Erythroblast (primary cell): Measurements from ENCODE around the gene PEX10.

Source experiments
- GATA1 ChIP-seq: IDR thresholded peaks from 2 replicates; pipeline ENCODE4 v1.6.1; 2011; ENCODE audit warnings: low read depth, mild to moderate bottlenecking, control low read depth, low read length, moderate library complexity
- POLR2A ChIP-seq: IDR thresholded peaks from 2 replicates; pipeline ENCODE4 v1.6.1; 2011; ENCODE audit warnings: mild to moderate bottlenecking, low read length

- TF ChIP-seq POLR2A (no peak), GATA1 (no peak)
Measured at GRCh38 chr1:2379733-2380404, 32.5 kb downstream of the PEX10 start.
